CD4-positive, CD25-positive, alpha-beta regulatory T cell (primary cell): ENCODE results near the gene UBE2Q2. TPM values are rescaled to one million over a fixed set of nuclear protein-coding genes. Genes with fewer than 3 reads are reported as not detected.
A peak's percentile ranks its signal among the peaks of the same experiment; 100 is the strongest.
"Not testable (repeated sequence)": the region's sequence is repeated elsewhere in the genome, so short reads cannot be mapped to it uniquely, and the experiment has no call there.

ENCODE experiments used
- ATAC-seq, 2 donors: fragments of 150-1000 bp; cut with Tn5 transposase; one replicate each; pipeline ENCODE4 v1.10.0; 2021; ENCODE audit warnings: low read depth in 2 of 2, moderate number of reproducible peaks in 2 of 2, moderate library complexity in 1 of 2
- DNase-seq, 3 donors: peaks; one replicate each; pipeline versions ENCODE4 v3.0.0 to v3.0.0-alpha.2; 2012 to 2022; ENCODE audit warnings: mixed read lengths in 1 of 3
- H3K27ac ChIP-seq: one replicate; pipeline ENCODE4 v1.7.0; 2013; ENCODE audit warnings: mild to moderate bottlenecking, low read length; ENCODE audit not compliant: insufficient read depth, poor library complexity, severe bottlenecking
- H3K27me3 ChIP-seq: one replicate; pipeline ENCODE4 v1.7.0; 2013; ENCODE audit warnings: low read length; ENCODE audit not compliant: control insufficient read depth, insufficient read depth
- H3K36me3 ChIP-seq: one replicate; pipeline ENCODE4 v1.7.0; 2013; ENCODE audit warnings: mild to moderate bottlenecking, low read length, moderate library complexity; ENCODE audit not compliant: control insufficient read depth, insufficient read depth
- H3K4me1 ChIP-seq: 2 replicates; pipeline ENCODE4 v1.7.0; 2013; ENCODE audit warnings: mild to moderate bottlenecking, low read length; ENCODE audit not compliant: insufficient read depth, control insufficient read depth, poor library complexity, severe bottlenecking
- H3K4me3 ChIP-seq: one replicate; pipeline ENCODE4 v1.7.0; 2013; ENCODE audit warnings: low read depth, mild to moderate bottlenecking, low read length, moderate library complexity
- H3K9me3 ChIP-seq, 2 experiments: 1 replicate in 1 of 2; 2 replicates in 1 of 2; pipeline ENCODE4 v1.7.0; 2013; ENCODE audit warnings: low read length in 2 of 2, mild to moderate bottlenecking in 1 of 2, moderate library complexity in 1 of 2; ENCODE audit not compliant: control insufficient read depth in 2 of 2
- H3K27ac Mint-ChIP-seq, 3 donors: one replicate each; pipeline ENCODE4 v1.8.0; 2020 to 2022; ENCODE audit warnings: mild to moderate bottlenecking in 3 of 3, mixed read lengths in 3 of 3, moderate library complexity in 2 of 3
- H3K27me3 Mint-ChIP-seq: one replicate; pipeline ENCODE4 v1.8.0; 2022; ENCODE audit warnings: mild to moderate bottlenecking, mixed read lengths
- H3K36me3 Mint-ChIP-seq: one replicate; pipeline ENCODE4 v1.8.0; 2020; ENCODE audit warnings: mixed read lengths
- H3K4me1 Mint-ChIP-seq, 4 donors: one replicate each; pipeline ENCODE4 v1.8.0; 2020 to 2022; ENCODE audit warnings: mixed read lengths in 4 of 4, mild to moderate bottlenecking in 1 of 4
- H3K4me3 Mint-ChIP-seq, 4 donors: one replicate each; pipeline ENCODE4 v1.8.0; 2020 to 2022; ENCODE audit warnings: mild to moderate bottlenecking in 4 of 4, mixed read lengths in 4 of 4, moderate library complexity in 3 of 4
- H3K9me3 Mint-ChIP-seq, 7 donors: one replicate each; pipeline ENCODE4 v1.8.0; 2020 to 2022; ENCODE audit warnings: mixed read lengths in 7 of 7, mild to moderate bottlenecking in 3 of 7, moderate library complexity in 2 of 7
- polyA plus RNA-seq, 4 donors: library from polyadenylated mRNA; unstranded; fragments of 300-500 nt; fragmentation: Illumina TruSeq; gene quantifications; one replicate each; pipeline ENCODE4 v1.2.3, GENCODE V29; 2021
- total RNA-seq: library from RNA; stranded (reverse); gene quantifications from one replicate; pipeline ENCODE4 v1.2.3, GENCODE V29; 2022

The UBE2Q2 gene
- total and polyA plus RNA-seq, 5 donors from 2014 or later, result 27.8 to 32.5 (median 29.5) TPM

DNA sequence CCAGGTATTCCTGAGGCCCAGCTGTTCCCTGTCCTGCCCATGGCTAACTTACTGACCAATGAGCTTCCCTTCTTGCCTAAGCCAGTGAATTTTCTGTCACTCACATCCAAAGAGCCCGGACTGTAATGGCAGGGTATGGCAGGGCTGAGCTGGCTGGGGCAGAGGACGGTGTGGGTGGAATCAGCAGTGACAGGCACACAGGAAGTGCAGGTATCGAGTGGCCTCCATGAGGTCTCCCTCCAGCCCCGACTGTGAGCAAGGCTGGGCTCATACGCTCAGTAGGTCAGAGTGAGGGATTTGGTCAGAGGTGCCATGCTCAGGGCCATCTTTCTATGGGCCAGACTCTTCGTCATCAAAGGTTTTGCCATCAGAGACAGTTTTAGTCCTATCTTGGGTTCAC lies 35.2 kb upstream of the UBE2Q2 start:
- not testable (repeated sequence) for H3K27ac ChIP-seq, H3K9me3 Mint-ChIP-seq, H3K36me3 ChIP-seq, H3K9me3 ChIP-seq, H3K36me3 Mint-ChIP-seq, H3K27ac Mint-ChIP-seq, H3K4me1 ChIP-seq, H3K4me1 Mint-ChIP-seq, ATAC-seq, H3K4me3 ChIP-seq, H3K27me3 ChIP-seq, DNase-seq, H3K4me3 Mint-ChIP-seq
- peaks cover 34% of the 10 kb centered on the region for H3K27me3 Mint-ChIP-seq

- no peaks in the 10 kb centered on the region for H3K9me3 ChIP-seq
- peaks cover 0 to 2% (median 0%) of the 10 kb centered on the region in 7 donors for H3K9me3 Mint-ChIP-seq
- H3K36me3 Mint-ChIP-seq, result no peaks in the 10 kb centered on the region
- H3K27ac Mint-ChIP-seq, result no peak overlapping the region
- no peaks in the 10 kb centered on the region for H3K4me1 ChIP-seq
- H3K4me3 ChIP-seq, result no peak overlapping the region
- no peaks in the 10 kb centered on the region for H3K4me1 Mint-ChIP-seq
- H3K27me3 ChIP-seq, result peaks cover 4% of the 10 kb centered on the region
- DNase-seq, result no peak
- no peak overlapping the region for H3K4me3 Mint-ChIP-seq
- peaks cover 31% of the 10 kb centered on the region for H3K27me3 Mint-ChIP-seq
- no peak overlapping the region for H3K27ac ChIP-seq
- no peak for ATAC-seq
- no peaks in the 10 kb centered on the region for H3K36me3 ChIP-seq
Measured at GRCh38 chr15:75808563-75808962, 34.7 kb upstream of the UBE2Q2 start.

DNA sequence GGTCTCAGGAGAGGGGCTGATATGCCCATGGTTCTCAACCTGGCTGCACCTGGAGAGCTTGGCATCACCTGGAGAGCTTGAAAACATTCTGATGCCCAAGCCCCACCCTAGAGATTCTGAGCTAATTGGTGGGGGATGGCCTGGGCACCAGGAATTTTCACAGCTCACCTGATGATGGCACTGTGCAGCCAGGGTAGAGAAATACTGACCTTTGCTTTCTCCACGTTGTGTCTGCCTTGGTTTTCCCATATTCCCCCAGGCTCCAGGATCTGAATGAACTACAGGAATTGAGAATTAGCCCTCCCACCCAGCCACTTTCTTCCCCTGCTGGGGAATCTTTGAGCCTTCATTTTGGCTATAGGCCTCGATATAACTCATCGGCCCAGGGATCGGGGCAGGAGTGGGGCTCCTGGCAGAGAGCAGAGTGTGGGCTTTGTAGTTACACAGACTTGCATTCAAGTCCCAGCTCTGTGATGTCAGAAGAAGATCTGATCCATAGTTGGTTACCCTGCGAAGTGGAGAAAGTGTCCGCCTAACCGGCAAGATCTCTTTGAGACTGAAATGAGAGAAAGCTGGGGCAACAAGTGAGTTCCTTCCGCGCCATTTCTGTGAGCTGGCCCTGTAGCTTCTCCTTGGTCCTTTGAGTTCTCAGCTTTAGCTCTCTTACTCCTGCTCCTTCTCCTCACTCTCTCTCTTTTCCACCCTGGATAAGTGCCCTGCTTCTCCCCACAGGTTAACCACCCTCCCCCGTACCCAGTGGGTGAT lies 33.1 kb upstream of the UBE2Q2 start:
- H3K27me3 Mint-ChIP-seq, result peaks cover 28% of the 10 kb centered on the region
- Histone ChIP-seq H3K4me3 (no peak overlapping the region), H3K27ac (no peak overlapping the region), H3K4me1 (no peaks in the 10 kb centered on the region), H3K27me3 (peaks cover 4% of the 10 kb centered on the region), H3K9me3 (no peaks in the 10 kb centered on the region), H3K36me3 (no peaks in the 10 kb centered on the region)
- ATAC-seq, result peak in 1 of 2 donors; percentile 34
- no peak overlapping the region for H3K27ac Mint-ChIP-seq
- no peak overlapping the region for H3K4me3 Mint-ChIP-seq
- peaks cover 0 to 2% (median 0%) of the 10 kb centered on the region in 7 donors for H3K9me3 Mint-ChIP-seq
- H3K4me1 Mint-ChIP-seq, result no peaks in the 10 kb centered on the region
- H3K36me3 Mint-ChIP-seq, result no peaks in the 10 kb centered on the region
- DNase-seq, result peak in 1 of 3 donors; percentile 19

GRCh38 chr15:75810874-75811498 lies 32.3 kb upstream of the UBE2Q2 start:
- H3K27me3 ChIP-seq, result peaks cover 4% of the 10 kb centered on the region
- H3K27ac ChIP-seq, result no peak overlapping the region
- Mint-ChIP-seq H3K4me1 (no peaks in the 10 kb centered on the region), H3K4me3 (no peak overlapping the region), H3K27me3 (peaks cover 26% of the 10 kb centered on the region), H3K9me3 (peaks cover 0 to 2% (median 0%) of the 10 kb centered on the region in 7 donors), H3K36me3 (no peaks in the 10 kb centered on the region), H3K27ac (peak overlapping the region in 1 of 3 donors; percentile 39)
- no peaks in the 10 kb centered on the region for H3K4me1 ChIP-seq
- no peaks in the 10 kb centered on the region for H3K9me3 ChIP-seq
- H3K36me3 ChIP-seq, result no peaks in the 10 kb centered on the region
- H3K4me3 ChIP-seq, result no peak overlapping the region
- ATAC-seq (no peak), DNase-seq (no peak)

- Mint-ChIP-seq H3K36me3 (no peaks in the 10 kb centered on the region), H3K4me3 (no peak overlapping the region), H3K9me3 (peaks cover 0 to 2% (median 0%) of the 10 kb centered on the region in 7 donors), H3K27ac (peak overlapping the region in 1 of 3 donors; percentile 39), H3K4me1 (peaks cover 0 to 2% (median 0%) of the 10 kb centered on the region in 4 donors), H3K27me3 (peaks cover 23% of the 10 kb centered on the region)
- DNase-seq, result no peak
- Histone ChIP-seq H3K9me3 (no peaks in the 10 kb centered on the region), H3K4me1 (no peaks in the 10 kb centered on the region), H3K4me3 (no peak overlapping the region), H3K27ac (no peak overlapping the region), H3K36me3 (no peaks in the 10 kb centered on the region), H3K27me3 (peaks cover 4% of the 10 kb centered on the region)
- ATAC-seq, result no peak
Measured at GRCh38 chr15:75811626-75812025, 31.6 kb upstream of the UBE2Q2 start.

DNA sequence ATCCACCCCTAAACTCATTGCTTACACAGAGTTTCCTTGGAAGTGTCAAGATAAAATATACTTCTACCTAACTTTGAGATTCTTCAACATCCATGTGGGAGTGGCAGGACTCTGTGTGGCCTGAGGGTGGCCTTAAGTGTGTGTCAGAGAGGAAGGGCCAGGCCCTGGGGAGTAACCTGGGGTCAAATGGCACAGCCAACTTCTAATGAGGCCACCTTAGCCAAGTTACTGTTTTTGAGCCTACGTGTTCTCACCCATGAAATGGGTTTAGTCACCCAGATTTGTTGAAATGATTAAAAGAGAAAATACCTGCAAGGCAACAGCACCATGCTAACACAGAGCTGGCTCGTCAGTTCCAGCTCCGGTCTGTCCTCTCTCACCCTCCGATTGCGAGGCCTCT lies 28.5 kb upstream of the UBE2Q2 start:
- peaks cover 0 to 2% (median 0%) of the 10 kb centered on the region in 7 donors for H3K9me3 Mint-ChIP-seq
- H3K27me3 Mint-ChIP-seq, result peaks cover 13% of the 10 kb centered on the region
- H3K9me3 ChIP-seq, result no peaks in the 10 kb centered on the region
- H3K36me3 Mint-ChIP-seq, result no peaks in the 10 kb centered on the region
- H3K27ac ChIP-seq, result no peak overlapping the region
- no peaks in the 10 kb centered on the region for H3K36me3 ChIP-seq
- no peak overlapping the region for H3K27ac Mint-ChIP-seq
- H3K4me1 ChIP-seq, result no peaks in the 10 kb centered on the region
- no peak overlapping the region for H3K4me3 Mint-ChIP-seq
- H3K27me3 ChIP-seq, result peaks cover 4% of the 10 kb centered on the region
- ATAC-seq, result no peak
- no peak for DNase-seq
- H3K4me3 ChIP-seq, result no peak overlapping the region
- peaks cover 5 to 9% (median 6%) of the 10 kb centered on the region in 4 donors for H3K4me1 Mint-ChIP-seq

- ATAC-seq, result no peak
- Mint-ChIP-seq H3K4me3 (no peak overlapping the region), H3K9me3 (no peaks in the 10 kb centered on the region)
Measured at GRCh38 chr15:75815811-75816719, 27.2 kb upstream of the UBE2Q2 start.

More at GRCh38 chr15:75815811-75816719, 27.2 kb upstream of the UBE2Q2 start:
- DNase-seq, result peak in 1 of 3 donors; percentile 25
- no peak overlapping the region for H3K27ac Mint-ChIP-seq
- peaks cover 13% of the 10 kb centered on the region for H3K27me3 Mint-ChIP-seq
- H3K36me3 Mint-ChIP-seq, result no peaks in the 10 kb centered on the region
- no peak overlapping the region for H3K27ac ChIP-seq
- H3K4me1 Mint-ChIP-seq, result peaks cover 5 to 9% (median 6%) of the 10 kb centered on the region in 4 donors
- no peak overlapping the region for H3K4me3 ChIP-seq
- no peaks in the 10 kb centered on the region for H3K9me3 ChIP-seq
- no peaks in the 10 kb centered on the region for H3K4me1 ChIP-seq
- no peaks in the 10 kb centered on the region for H3K36me3 ChIP-seq
- peaks cover 4% of the 10 kb centered on the region for H3K27me3 ChIP-seq
